Trophoblast cell (in vitro differentiated cells and primary cell): ENCODE measurements around the gene SRBD1.

Experiments
- DNase-seq, 2 donors: peaks; one replicate each; pipeline ENCODE4 v3.0.0-alpha.2; 2016
- H2AFZ ChIP-seq: 2 replicates; pipeline ENCODE4 v1.6.1; 2013; ENCODE audit warnings: low read length, moderate library complexity, mild to moderate bottlenecking; ENCODE audit not compliant: insufficient read depth, poor library complexity
- H2AK5ac ChIP-seq: 2 replicates; pipeline ENCODE4 v1.6.1; 2013; ENCODE audit warnings: mild to moderate bottlenecking, low read length
- H2BK120ac ChIP-seq: 2 replicates; pipeline ENCODE4 v1.6.1; 2013; ENCODE audit warnings: low read length, mild to moderate bottlenecking, moderate library complexity; ENCODE audit not compliant: insufficient read depth, poor library complexity
- H2BK12ac ChIP-seq: 2 replicates; pipeline ENCODE4 v1.6.1; 2013; ENCODE audit warnings: mild to moderate bottlenecking, low read length, moderate library complexity
- H2BK5ac ChIP-seq: 2 replicates; pipeline ENCODE4 v1.6.1; 2013; ENCODE audit warnings: low read length, low read depth, moderate library complexity, mild to moderate bottlenecking; ENCODE audit not compliant: poor library complexity
- H3K14ac ChIP-seq: 2 replicates; pipeline ENCODE4 v1.6.1; 2013; ENCODE audit warnings: mild to moderate bottlenecking, low read length
- H3K18ac ChIP-seq: 2 replicates; pipeline ENCODE4 v1.6.1; 2013; ENCODE audit warnings: mild to moderate bottlenecking, low read length
- H3K23ac ChIP-seq: 2 replicates; pipeline ENCODE4 v1.6.1; 2013; ENCODE audit warnings: low read length
- H3K27ac ChIP-seq: 2 replicates; pipeline ENCODE4 v1.5.1; 2013; ENCODE audit warnings: low read depth, mild to moderate bottlenecking, inconsistent platforms, low read length, moderate library complexity
- H3K27me3 ChIP-seq: 2 replicates; pipeline ENCODE4 v1.6.1; 2013; ENCODE audit warnings: inconsistent platforms, mild to moderate bottlenecking, low read length, moderate library complexity; ENCODE audit not compliant: insufficient read depth
- H3K36me3 ChIP-seq, 2 experiments: 1 replicate in 1 of 2; 2 replicates in 1 of 2; pipeline ENCODE4 v1.6.1; 2013; ENCODE audit warnings: low read length in 2 of 2, mild to moderate bottlenecking in 2 of 2, moderate library complexity in 1 of 2; ENCODE audit not compliant: insufficient read depth in 2 of 2, control insufficient read depth in 1 of 2
- H3K4ac ChIP-seq: 2 replicates; pipeline ENCODE4 v1.6.1; 2013; ENCODE audit warnings: low read depth, mild to moderate bottlenecking, low read length, moderate library complexity
- H3K4me1 ChIP-seq, 2 experiments: 1 replicate in 1 of 2; 2 replicates in 1 of 2; pipeline ENCODE4 v1.6.1; 2013; ENCODE audit warnings: low read length in 2 of 2, mild to moderate bottlenecking in 2 of 2, moderate library complexity in 1 of 2; ENCODE audit not compliant: insufficient read depth in 2 of 2, control insufficient read depth in 1 of 2
- H3K4me2 ChIP-seq: 2 replicates; pipeline ENCODE4 v1.6.1; 2013; ENCODE audit warnings: inconsistent platforms, mild to moderate bottlenecking, low read length, moderate library complexity
- H3K4me3 ChIP-seq: 2 replicates; pipeline ENCODE4 v1.5.1; 2013; ENCODE audit warnings: mild to moderate bottlenecking, low read depth, low read length, inconsistent platforms
- H3K79me1 ChIP-seq: one replicate; pipeline ENCODE4 v1.6.1; 2013; ENCODE audit warnings: low read length
- H3K79me2 ChIP-seq: 2 replicates; pipeline ENCODE4 v1.6.1; 2013; ENCODE audit warnings: low read length, mild to moderate bottlenecking; ENCODE audit not compliant: control insufficient read depth, insufficient read depth, poor library complexity
- H3K9ac ChIP-seq: 2 replicates; pipeline ENCODE4 v1.6.1; 2013; ENCODE audit warnings: mild to moderate bottlenecking, low read length
- H3K9me3 ChIP-seq: 2 replicates; pipeline ENCODE4 v1.6.1; 2013; ENCODE audit warnings: low read depth, mild to moderate bottlenecking, control low read depth, inconsistent platforms, low read length; ENCODE audit not compliant: insufficient read depth
- H4K12ac ChIP-seq: 2 replicates; pipeline ENCODE4 v1.6.1; 2013; ENCODE audit warnings: low read depth, mild to moderate bottlenecking, low read length, moderate library complexity
- H4K8ac ChIP-seq: 2 replicates; pipeline ENCODE4 v1.6.1; 2013; ENCODE audit warnings: low read depth, mild to moderate bottlenecking, low read length, moderate library complexity
- H4K91ac ChIP-seq: one replicate; pipeline ENCODE4 v1.6.1; 2013; ENCODE audit warnings: low read depth, mild to moderate bottlenecking, low read length, moderate library complexity
- WGBS: extraction: QIAGEN DNeasy Blood & Tissue Kit; methylation state at CpG from one replicate; pipeline ENCODE4 v1.1.7; 2013; ENCODE audit warnings: missing lambda C conversion rate; ENCODE audit not compliant: insufficient read length, insufficient coverage; ENCODE audit errors: extremely low coverage; 5-methylcytosine and 5-hydroxymethylcytosine counted together

Gene SRBD1

GRCh38 chr2:45643543-45644542 is 32.8 kb upstream of the SRBD1 start:
- DNase-seq = peak; percentile 61 to 82
- Histone ChIP-seq H2AK5ac (no peak overlapping the region), H3K36me3 (no peaks in the 10 kb centered on the region), H4K12ac (no peak overlapping the region), H2AFZ (peak overlapping the region; percentile 30), H3K79me1 (no peaks in the 10 kb centered on the region), H3K18ac (no peak overlapping the region), H2BK12ac (peak overlapping the region; percentile 61), H3K4me1 (peaks cover 0 to 8% of the 10 kb centered on the region in 2 experiments), H3K4ac (no peak overlapping the region), H3K9me3 (no peaks in the 10 kb centered on the region), H4K8ac (peak overlapping the region; percentile 21), H3K14ac (no peak overlapping the region), H3K23ac (no peak overlapping the region), H4K91ac (no peak overlapping the region), H3K27me3 (no peaks in the 10 kb centered on the region), H2BK120ac (no peak overlapping the region), H3K4me2 (peak overlapping the region; percentile 89), H3K27ac (no peak overlapping the region), H2BK5ac (no peak overlapping the region), H3K4me3 (peak overlapping the region; percentile 39), H3K79me2 (no peaks in the 10 kb centered on the region), H3K9ac (peak overlapping the region; percentile 56)
- no CpG with 5 or more reads among the region's 49 CpGs for WGBS

GRCh38 chr2:45643095-45643494 is 32.0 kb upstream of the SRBD1 start:
- H3K9ac ChIP-seq = no peak overlapping the region
- H3K27ac ChIP-seq = no peak overlapping the region
- no peak overlapping the region for H3K18ac ChIP-seq
- no peak overlapping the region for H2BK120ac ChIP-seq
- no peak overlapping the region for H4K12ac ChIP-seq
- no CpG with 5 or more reads among the region's 11 CpGs for WGBS
- no peaks in the 10 kb centered on the region for H3K9me3 ChIP-seq
- H3K4me1 ChIP-seq = peaks cover 0 to 8% of the 10 kb centered on the region in 2 experiments
- H4K8ac ChIP-seq = no peak overlapping the region
- H3K4ac ChIP-seq = no peak overlapping the region
- DNase-seq = no peak
- H2AFZ ChIP-seq = no peak overlapping the region
- no peaks in the 10 kb centered on the region for H3K36me3 ChIP-seq
- no peak overlapping the region for H2AK5ac ChIP-seq
- H3K79me1 ChIP-seq = no peaks in the 10 kb centered on the region
- H3K14ac ChIP-seq = no peak overlapping the region
- H2BK5ac ChIP-seq = no peak overlapping the region
- H3K79me2 ChIP-seq = no peaks in the 10 kb centered on the region
- peak overlapping the region; percentile 39 for H3K4me3 ChIP-seq
- peak overlapping the region; percentile 61 for H2BK12ac ChIP-seq
- H3K23ac ChIP-seq = no peak overlapping the region
- no peaks in the 10 kb centered on the region for H3K27me3 ChIP-seq
- peak overlapping the region; percentile 89 for H3K4me2 ChIP-seq
- no peak overlapping the region for H4K91ac ChIP-seq

GRCh38 chr2:45640576-45640975 is 29.5 kb upstream of the SRBD1 start:
- WGBS = no CpG with 5 or more reads among the region's 2 CpGs
- H3K4ac ChIP-seq = no peak overlapping the region
- no peak overlapping the region for H4K12ac ChIP-seq
- no peaks in the 10 kb centered on the region for H3K9me3 ChIP-seq
- H3K36me3 ChIP-seq = no peaks in the 10 kb centered on the region
- no peak overlapping the region for H3K4me3 ChIP-seq
- no peak overlapping the region for H2AK5ac ChIP-seq
- no peak overlapping the region for H2BK12ac ChIP-seq
- no peak overlapping the region for H3K4me2 ChIP-seq
- H3K4me1 ChIP-seq = peaks cover 0 to 3% of the 10 kb centered on the region in 2 experiments
- no peak overlapping the region for H2AFZ ChIP-seq
- no peak for DNase-seq
- H3K9ac ChIP-seq = no peak overlapping the region
- no peak overlapping the region for H4K91ac ChIP-seq
- no peak overlapping the region for H4K8ac ChIP-seq
- H3K79me2 ChIP-seq = no peaks in the 10 kb centered on the region
- H3K27ac ChIP-seq = no peak overlapping the region
- H3K23ac ChIP-seq = no peak overlapping the region
- no peaks in the 10 kb centered on the region for H3K27me3 ChIP-seq
- no peak overlapping the region for H3K18ac ChIP-seq
- no peak overlapping the region for H2BK120ac ChIP-seq
- H2BK5ac ChIP-seq = no peak overlapping the region
- no peaks in the 10 kb centered on the region for H3K79me1 ChIP-seq
- no peak overlapping the region for H3K14ac ChIP-seq

- Histone ChIP-seq H3K27ac (no peak overlapping the region), H3K9ac (no peak overlapping the region), H3K14ac (no peak overlapping the region), H3K4me1 (no peaks in the 10 kb centered on the region), H2AFZ (no peak overlapping the region), H4K8ac (no peak overlapping the region), H3K79me1 (no peaks in the 10 kb centered on the region), H3K27me3 (no peaks in the 10 kb centered on the region), H3K9me3 (no peaks in the 10 kb centered on the region), H2BK12ac (no peak overlapping the region), H2BK120ac (no peak overlapping the region), H3K4ac (no peak overlapping the region), H3K23ac (no peak overlapping the region), H3K4me3 (no peak overlapping the region), H4K91ac (no peak overlapping the region), H3K79me2 (no peaks in the 10 kb centered on the region), H3K18ac (no peak overlapping the region), H4K12ac (no peak overlapping the region), H2AK5ac (no peak overlapping the region), H3K36me3 (no peaks in the 10 kb centered on the region), H2BK5ac (no peak overlapping the region), H3K4me2 (no peak overlapping the region)
- no CpG with 5 or more reads among the region's 5 CpGs for WGBS
- DNase-seq = no peak
Measured at GRCh38 chr2:45637440-45637839, 26.4 kb upstream of the SRBD1 start.
